Measurements from ENCODE around the gene ARIH2.
"Not testable (repeated sequence)": the region's sequence is repeated elsewhere in the genome, so short reads cannot be mapped to it uniquely, and the experiment has no call there.

ARIH2 gene

GRCh38 chr3:49004352-49005302 is 86.0 kb downstream of the ARIH2 start:
- DNase-seq = no peak

- no peak for DNase-seq
Observed at GRCh38 chr3:49005303-49005680, 86.7 kb downstream of the ARIH2 start.

GRCh38 chr3:49005998-49006397 is 87.4 kb downstream of the ARIH2 start:
- DNase-seq = no peak

- DNase-seq = no peak
Observed at GRCh38 chr3:49006408-49007067, 87.9 kb downstream of the ARIH2 start.

GRCh38 chr3:49007068-49007770 is 88.6 kb downstream of the ARIH2 start, which contains the start of gene WDR6:
Gene WDR6 (plus strand): TSS chr3:49007391. CDS start chr3:49007432, 41 bp downstream.
- no peak for DNase-seq

GRCh38 chr3:49007771-49008528 is 89.3 kb downstream of the ARIH2 start:
- no peak for DNase-seq

GRCh38 chr3:49008627-49009026 is 90.0 kb downstream of the ARIH2 start:
- not testable (repeated sequence) for DNase-seq

- DNase-seq = no peak
Observed at GRCh38 chr3:49009396-49009795, 90.8 kb downstream of the ARIH2 start.

- no peak for DNase-seq
Observed at GRCh38 chr3:49012441-49013017, 93.9 kb downstream of the ARIH2 start.

- no peak for DNase-seq
Observed at GRCh38 chr3:49013113-49013737, 94.6 kb downstream of the ARIH2 start.

GRCh38 chr3:49013738-49014660 is 95.4 kb downstream of the ARIH2 start:
- no peak for DNase-seq

GRCh38 chr3:49015072-49015471 is 96.4 kb downstream of the ARIH2 start:
- DNase-seq = no peak

GRCh38 chr3:49015765-49016164 is 97.1 kb downstream of the ARIH2 start:
- no peak for DNase-seq

GRCh38 chr3:49016414-49017228 is 98.0 kb downstream of the ARIH2 start:
- DNase-seq = no peak

- DNase-seq = no peak
Observed at GRCh38 chr3:49017229-49017970, 98.8 kb downstream of the ARIH2 start.

GRCh38 chr3:49017971-49018706 is 99.5 kb downstream of the ARIH2 start, which contains the start of gene DALRD3:
Gene DALRD3 (minus strand): TSS chr3:49018580. CDS start chr3:49018564, 16 bp downstream.
- no peak for DNase-seq

- no peak for DNase-seq
Observed at GRCh38 chr3:49018707-49019006, 100.0 kb downstream of the ARIH2 start.

GRCh38 chr3:49019941-49020329 is 101.3 kb downstream of the ARIH2 start:
- DNase-seq = no peak

Measured in cortex of kidney (tissue), 1 donor.